HepG2 (cell line): ENCODE data around the gene CDC42EP4. TPM values are rescaled to one million over a fixed set of nuclear protein-coding genes. Genes with fewer than 3 reads are reported as not detected.

Source experiments
- BHLHE40 ChIP-seq: IDR thresholded peaks from 2 replicates; pipeline ENCODE4 v1.6.1; 2011; ENCODE audit warnings: low read length, improper control_type of control experiment
- DDIT3 ChIP-seq: sonication (generic); formaldehyde crosslinking; IDR thresholded peaks from 2 replicates; pipeline ENCODE4 v1.4.0; 2020; ENCODE audit warnings: mild to moderate bottlenecking, missing genetic modification reagents
- DR1 ChIP-seq: sonication (generic); formaldehyde crosslinking; IDR thresholded peaks from 2 replicates; pipeline ENCODE4 v1.8.0; 2021; ENCODE audit warnings: mild to moderate bottlenecking, missing genetic modification reagents, inconsistent platforms
- HNRNPUL1 ChIP-seq: fragments of 200-400 bp; formaldehyde crosslinking; IDR thresholded peaks from 2 replicates; pipeline ENCODE4 v1.6.1; 2017; ENCODE audit warnings: low read depth, mild to moderate bottlenecking, low read length, moderate library complexity
- HOXA3 ChIP-seq: sonication (generic); formaldehyde crosslinking; IDR thresholded peaks from 2 replicates; pipeline ENCODE4 v1.5.0; 2020; ENCODE audit warnings: missing genetic modification reagents
- ISX ChIP-seq: sonication (generic); formaldehyde crosslinking; conservative IDR thresholded peaks from 2 replicates; pipeline ENCODE4 v1.5.0; 2020; ENCODE audit warnings: missing genetic modification reagents
- JUNB ChIP-seq: sonication (generic); formaldehyde crosslinking; IDR thresholded peaks from 2 replicates; pipeline ENCODE4 v1.8.0; 2022; ENCODE audit warnings: missing genetic modification reagents, mild to moderate bottlenecking, borderline replicate concordance
- KIAA2018 ChIP-seq: sonication (generic); formaldehyde crosslinking; IDR thresholded peaks from 2 replicates; pipeline ENCODE4 v1.5.0; 2020; ENCODE audit warnings: mild to moderate bottlenecking, missing genetic modification reagents, borderline replicate concordance
- PHF20 ChIP-seq: sonication (generic); formaldehyde crosslinking; IDR thresholded peaks from 2 replicates; pipeline ENCODE4 v1.5.0; 2020; ENCODE audit warnings: mild to moderate bottlenecking, missing genetic modification reagents
- THAP11 ChIP-seq: IDR thresholded peaks from 2 replicates; pipeline ENCODE4 v1.6.1; 2016; ENCODE audit warnings: missing biosample characterization, missing genetic modification reagents
- ZBTB14 ChIP-seq: sonication (generic); formaldehyde crosslinking; IDR thresholded peaks from 2 replicates; pipeline ENCODE4 v1.4.0; 2020; ENCODE audit warnings: missing genetic modification reagents
- ZNF24 ChIP-seq: fragments of 450-650 bp; IDR thresholded peaks from 2 replicates; pipeline ENCODE4 v1.6.1; 2017; ENCODE audit warnings: antibody characterized with exemption, mild to moderate bottlenecking
- ZNF317 ChIP-seq: sonication (generic); formaldehyde crosslinking; IDR thresholded peaks from 2 replicates; pipeline ENCODE4 v1.5.0; 2020; ENCODE audit warnings: mild to moderate bottlenecking, missing genetic modification reagents
- polyA plus RNA-seq, 8 experiments: library from polyadenylated mRNA; depleted of rRNA in 3 of 8; stranded (reverse) in 7 of 8; unstranded in 1 of 8; fragments of >200 nt; fragmentation: Illumina TruSeq in 4 of 8; extraction: Trizol in 4 of 8; gene quantifications; 2 replicates each; pipeline versions ENCODE4 v1.2.1 to v1.2.3, GENCODE V29; 2011 to 2016; ENCODE audit warnings: low read depth in 4 of 8, missing spikeins in 1 of 8, mixed read lengths in 1 of 8; ENCODE audit not compliant: insufficient read depth in 1 of 8
- total RNA-seq, 5 experiments: library from RNA; depleted of rRNA; stranded (reverse); fragments of >200 nt; fragmentation: Illumina TruSeq; extraction: Trizol; gene quantifications; 2 replicates each; pipeline ENCODE4 v1.2.3, GENCODE V29; 2016; ENCODE audit warnings: low read depth in 1 of 5
- TF ChIP-seq, protein P1 (sequence below): sonication (generic); formaldehyde crosslinking; IDR thresholded peaks from 2 replicates; pipeline ENCODE4 v1.4.0; 2020; ENCODE audit warnings: missing genetic modification reagents, borderline replicate concordance

Gene CDC42EP4
- total and polyA plus RNA-seq, 2 of the 13 experiments (the other 11 are each of a cell fraction or from before 2014, with no cell fraction given): 19.0 to 54.0 TPM

DNA sequence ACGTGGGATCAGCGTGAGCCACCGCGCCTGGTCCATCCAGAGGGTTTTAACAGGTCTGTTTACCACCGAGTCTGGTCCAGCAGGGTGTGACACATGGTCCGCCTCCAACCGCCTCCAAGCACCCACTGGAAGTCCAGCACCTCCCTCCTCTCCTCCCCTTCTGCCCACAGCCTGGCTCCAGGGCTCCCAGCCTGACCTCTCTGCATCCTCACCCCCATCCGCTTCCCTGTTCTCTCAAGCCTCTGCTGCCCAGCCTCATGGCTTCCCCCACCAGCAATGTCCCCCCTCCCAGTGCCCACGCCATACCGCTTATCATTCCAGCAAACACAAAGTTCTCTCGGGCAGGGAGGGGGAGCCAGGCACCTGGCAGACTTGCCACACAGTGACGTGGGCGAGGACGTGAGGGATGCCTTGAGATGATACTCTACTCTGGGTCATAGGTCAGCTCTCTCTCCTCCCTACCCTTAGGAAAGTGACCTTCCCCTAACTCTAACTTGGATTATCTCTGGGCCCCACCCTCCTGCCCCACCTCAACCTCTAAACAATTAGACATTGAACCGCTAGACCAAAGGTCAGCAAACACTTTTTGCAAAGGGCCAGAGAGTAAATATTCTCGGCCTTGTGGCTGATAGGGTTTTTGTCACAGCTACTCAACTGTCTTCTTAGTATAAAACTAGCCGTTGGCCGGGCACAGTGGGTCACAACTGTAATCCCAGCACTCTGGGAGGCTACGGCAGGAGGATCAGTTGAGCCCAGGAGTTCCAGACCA is 23.1 kb downstream of the CDC42EP4 start (continued):
- TF ChIP-seq ZNF24: no peak
- peak; percentile 71 for TF ChIP-seq THAP11 (CRISPR knock-in tag)
- no peak for TF ChIP-seq HNRNPUL1
- TF ChIP-seq, protein P1, sequence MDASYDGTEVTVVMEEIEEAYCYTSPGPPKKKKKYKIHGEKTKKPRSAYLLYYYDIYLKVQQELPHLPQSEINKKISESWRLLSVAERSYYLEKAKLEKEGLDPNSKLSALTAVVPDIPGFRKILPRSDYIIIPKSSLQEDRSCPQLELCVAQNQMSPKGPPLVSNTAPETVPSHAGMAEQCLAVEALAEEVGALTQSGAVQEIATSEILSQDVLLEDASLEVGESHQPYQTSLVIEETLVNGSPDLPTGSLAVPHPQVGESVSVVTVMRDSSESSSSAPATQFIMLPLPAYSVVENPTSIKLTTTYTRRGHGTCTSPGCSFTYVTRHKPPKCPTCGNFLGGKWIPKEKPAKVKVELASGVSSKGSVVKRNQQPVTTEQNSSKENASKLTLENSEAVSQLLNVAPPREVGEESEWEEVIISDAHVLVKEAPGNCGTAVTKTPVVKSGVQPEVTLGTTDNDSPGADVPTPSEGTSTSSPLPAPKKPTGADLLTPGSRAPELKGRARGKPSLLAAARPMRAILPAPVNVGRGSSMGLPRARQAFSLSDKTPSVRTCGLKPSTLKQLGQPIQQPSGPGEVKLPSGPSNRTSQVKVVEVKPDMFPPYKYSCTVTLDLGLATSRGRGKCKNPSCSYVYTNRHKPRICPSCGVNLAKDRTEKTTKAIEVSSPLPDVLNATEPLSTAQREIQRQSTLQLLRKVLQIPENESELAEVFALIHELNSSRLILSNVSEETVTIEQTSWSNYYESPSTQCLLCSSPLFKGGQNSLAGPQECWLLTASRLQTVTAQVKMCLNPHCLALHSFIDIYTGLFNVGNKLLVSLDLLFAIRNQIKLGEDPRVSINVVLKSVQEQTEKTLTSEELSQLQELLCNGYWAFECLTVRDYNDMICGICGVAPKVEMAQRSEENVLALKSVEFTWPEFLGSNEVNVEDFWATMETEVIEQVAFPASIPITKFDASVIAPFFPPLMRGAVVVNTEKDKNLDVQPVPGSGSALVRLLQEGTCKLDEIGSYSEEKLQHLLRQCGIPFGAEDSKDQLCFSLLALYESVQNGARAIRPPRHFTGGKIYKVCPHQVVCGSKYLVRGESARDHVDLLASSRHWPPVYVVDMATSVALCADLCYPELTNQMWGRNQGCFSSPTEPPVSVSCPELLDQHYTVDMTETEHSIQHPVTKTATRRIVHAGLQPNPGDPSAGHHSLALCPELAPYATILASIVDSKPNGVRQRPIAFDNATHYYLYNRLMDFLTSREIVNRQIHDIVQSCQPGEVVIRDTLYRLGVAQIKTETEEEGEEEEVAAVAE (CRISPR knock-in tag): no peak; the same call in 1 of the 2 replicates
- peak; percentile 31; the same call in 1 of the 2 replicates for TF ChIP-seq PHF20 (CRISPR knock-in tag)
- no peak; the same call in 1 of the 2 replicates for TF ChIP-seq DR1 (CRISPR knock-in tag)
- no peak for TF ChIP-seq ISX (CRISPR knock-in tag)
- 0 out of 2 replicates have a peak, but pooled peaks have one; percentile 48 for TF ChIP-seq DDIT3 (CRISPR knock-in tag)
- no peak for TF ChIP-seq BHLHE40
- peak; percentile 78; the same call in 1 of the 2 replicates for TF ChIP-seq JUNB (CRISPR knock-in tag)
- peak; percentile 88 for TF ChIP-seq HOXA3 (CRISPR knock-in tag)
- peak; percentile 56; the same call in 1 of the 2 replicates for TF ChIP-seq ZNF317 (CRISPR knock-in tag)
- TF ChIP-seq ZBTB14: no peak
- TF ChIP-seq KIAA2018 (CRISPR knock-in tag): no peak
